Activated CD4-positive, CD25-positive, alpha-beta regulatory T cell treated with anti-CD3 and anti-CD28 coated beads, Interleukin-2, amount 50 U/mL, for 24 hours (primary cell): ENCODE measurements around the gene RRAS.
"Not testable (repeated sequence)": the region's sequence is repeated elsewhere in the genome, so short reads cannot be mapped to it uniquely, and the experiment has no call there.

Source experiments
- ATAC-seq, 2 donors: fragments of 150-1000 bp; cut with Tn5 transposase; one replicate each; pipeline ENCODE4 v1.10.0; 2021; ENCODE audit warnings: mild to moderate bottlenecking in 1 of 2, moderate library complexity in 1 of 2

The RRAS gene

DNA sequence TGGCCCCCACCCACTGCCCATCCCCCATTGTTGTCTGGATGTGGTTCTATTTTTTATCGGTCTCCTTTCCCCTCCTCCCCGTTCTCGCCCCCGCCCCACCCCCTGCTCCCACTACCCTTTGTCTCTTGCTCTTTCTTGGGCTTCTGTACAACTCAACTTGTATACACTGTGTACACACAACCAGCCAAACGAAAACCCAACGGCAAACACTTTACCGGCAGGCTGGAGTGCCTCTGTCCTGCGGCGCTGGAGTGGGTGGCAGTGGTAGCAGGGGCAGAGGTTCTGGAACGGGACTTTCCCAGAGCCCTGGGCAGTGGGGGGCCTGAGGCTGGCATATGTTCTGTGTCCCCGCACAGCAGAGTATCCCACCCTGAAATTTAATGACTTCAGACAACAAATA, 13.7 kb downstream of the RRAS start:
- ATAC-seq: no peak

DNA sequence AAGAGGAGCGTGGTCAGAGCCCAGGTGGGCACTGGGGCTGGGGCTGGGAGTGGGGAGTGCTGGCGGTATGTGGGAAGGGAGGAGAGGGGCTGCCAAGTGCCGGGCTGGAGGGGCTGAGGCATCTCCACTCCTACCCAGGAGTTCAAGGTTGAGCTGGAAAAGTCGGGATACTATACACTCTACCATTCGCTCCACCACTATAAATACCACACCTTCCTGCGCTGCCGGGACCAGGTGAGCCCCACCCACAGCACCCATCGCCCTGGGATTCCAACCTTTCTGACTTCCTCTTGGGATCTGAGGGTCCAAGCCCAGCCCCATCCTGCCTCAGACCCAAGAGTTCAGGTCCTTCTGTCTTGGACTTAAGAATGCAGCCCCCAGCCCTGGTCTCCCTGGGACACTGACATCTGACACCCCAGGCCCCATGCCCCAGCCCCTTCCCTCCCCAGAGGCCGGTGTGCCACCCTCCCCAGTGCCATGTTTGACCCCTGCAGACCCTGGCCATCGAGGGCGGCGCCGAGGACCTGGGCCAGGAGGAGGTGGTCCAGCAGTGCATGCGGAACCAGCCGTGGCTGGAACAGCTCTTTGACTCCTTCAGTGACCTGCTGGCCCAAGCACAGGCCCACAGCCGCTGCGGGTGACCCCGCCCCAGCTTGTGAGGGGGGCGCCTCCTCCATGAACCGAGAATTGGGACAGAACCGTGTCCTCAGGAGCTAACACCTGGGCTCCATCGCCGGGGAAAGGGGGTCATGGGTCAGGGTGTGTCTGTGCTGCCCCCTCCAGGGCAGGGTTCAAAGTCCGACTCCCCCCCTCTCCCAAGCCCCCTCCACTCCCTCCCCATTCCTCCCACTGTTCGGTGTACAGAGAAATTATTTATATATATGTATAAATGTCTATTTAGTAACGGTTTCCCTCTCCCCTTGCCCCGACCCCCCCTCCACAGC, 14.7 kb downstream of the RRAS start:
- no peak for ATAC-seq

DNA sequence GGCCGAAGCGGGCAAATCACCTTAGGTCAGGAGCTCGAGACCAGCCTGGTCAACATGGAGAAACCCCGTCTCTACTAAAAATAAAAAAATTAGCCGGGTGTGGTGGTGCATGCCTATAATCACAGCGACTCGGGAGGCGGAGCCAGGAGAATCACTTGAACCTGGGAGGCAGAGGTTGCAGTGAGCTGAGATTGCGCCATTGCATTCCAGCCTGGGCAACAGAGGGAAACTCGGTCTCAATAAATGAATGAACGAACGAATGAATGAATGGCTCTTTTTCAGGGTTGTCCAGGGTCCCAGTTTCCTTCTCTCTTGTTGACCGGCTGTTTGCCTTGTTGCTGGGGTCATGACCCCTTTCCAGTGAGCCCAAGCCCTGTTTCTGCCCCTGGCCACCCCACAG, 22.1 kb downstream of the RRAS start:
- ATAC-seq: not testable (repeated sequence)

DNA sequence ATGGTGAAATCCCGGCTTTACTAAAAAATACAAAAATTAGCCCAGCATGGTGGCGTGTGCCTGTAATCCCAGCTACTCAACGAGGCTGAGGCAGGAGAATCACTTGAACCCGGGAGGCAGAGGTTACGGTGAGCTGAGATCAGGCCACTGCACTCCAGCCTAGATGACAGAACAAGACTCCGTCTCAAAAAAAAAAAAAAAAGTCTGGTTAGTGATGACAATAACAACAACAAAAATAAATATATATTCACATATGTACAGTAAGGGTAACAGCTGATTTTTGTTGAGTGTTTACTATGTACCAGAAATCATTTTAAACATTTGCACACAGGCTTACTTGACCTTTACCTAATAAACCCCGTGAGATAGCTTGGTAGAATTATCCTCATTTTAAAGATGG, 23.0 kb downstream of the RRAS start:
- ATAC-seq: no peak

DNA sequence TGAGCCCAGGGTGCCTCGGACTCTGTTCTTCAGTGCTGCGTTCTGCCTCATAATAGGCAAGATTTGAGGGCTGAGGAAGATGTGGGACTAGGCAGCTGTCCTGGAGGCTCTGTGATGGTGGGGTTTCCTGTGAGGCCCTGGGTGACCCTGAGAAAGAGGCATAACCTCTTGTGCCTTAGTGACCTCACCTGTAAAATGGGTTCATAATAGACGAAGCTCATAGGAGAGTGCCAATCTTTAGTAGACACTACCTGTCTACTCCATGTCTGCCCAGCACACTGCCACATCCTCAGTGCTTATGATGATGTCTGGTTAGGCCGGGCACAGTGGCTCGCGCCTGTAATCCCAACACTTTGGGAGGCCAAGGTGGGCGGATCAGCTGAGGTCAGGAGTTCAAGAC, 23.4 kb downstream of the RRAS start:
- no peak for ATAC-seq

DNA sequence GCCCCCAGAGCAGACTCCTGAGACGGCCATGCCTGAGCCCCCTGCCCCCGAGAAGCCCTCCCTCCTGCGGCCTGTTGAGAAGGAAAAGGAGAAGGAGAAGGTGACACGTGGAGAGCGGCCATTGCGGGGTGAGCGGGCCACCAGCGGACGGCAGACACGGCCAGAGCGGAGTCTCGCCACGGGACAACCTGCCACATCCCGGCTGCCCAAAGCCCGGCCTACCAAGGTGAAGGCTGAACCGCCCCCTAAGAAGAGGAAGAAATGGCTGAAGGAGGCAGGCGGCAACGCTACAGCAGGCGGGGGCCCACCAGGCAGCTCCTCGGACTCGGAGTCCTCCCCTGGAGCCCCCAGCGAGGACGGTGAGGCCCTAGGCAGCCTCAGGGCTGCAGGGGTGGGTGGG, 24.1 kb downstream of the RRAS start:
- ATAC-seq: no peak

DNA sequence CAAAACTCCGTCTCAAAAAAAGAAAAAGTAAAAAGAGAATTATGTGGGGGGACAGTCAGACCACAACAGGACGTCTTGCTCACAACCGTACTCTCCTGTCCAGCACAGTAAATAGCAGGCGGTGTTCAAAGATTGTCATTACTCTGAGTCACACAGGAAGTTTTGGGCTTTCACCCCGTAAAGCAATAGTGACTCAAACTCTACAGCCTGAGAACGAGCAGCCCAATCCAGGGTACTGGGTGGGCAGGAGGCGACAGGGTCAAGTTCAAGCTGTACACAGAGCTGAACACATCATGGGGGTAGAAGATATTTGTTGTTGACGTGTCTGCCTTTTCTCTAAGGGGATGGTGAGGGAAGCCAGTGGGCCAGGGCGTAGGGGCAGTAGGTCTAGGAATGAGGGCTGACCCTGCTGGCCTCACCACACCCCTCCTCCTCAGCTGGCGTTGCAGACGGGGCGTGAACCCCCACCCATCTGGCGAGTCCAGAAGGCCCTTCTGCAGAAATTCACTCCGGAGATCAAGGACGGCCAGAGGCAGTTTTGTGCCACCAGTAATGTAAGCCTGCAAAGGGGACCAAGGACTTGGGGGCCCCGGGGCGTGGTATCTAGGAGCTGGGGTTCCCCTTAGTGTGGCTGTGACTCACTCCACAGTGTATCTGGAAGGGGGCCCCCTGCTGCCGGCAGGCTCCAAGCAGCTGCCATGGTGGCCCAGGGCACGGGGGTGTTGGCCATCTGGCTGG, 25.7 kb downstream of the RRAS start:
- ATAC-seq: peak; percentile 81 to 87

DNA sequence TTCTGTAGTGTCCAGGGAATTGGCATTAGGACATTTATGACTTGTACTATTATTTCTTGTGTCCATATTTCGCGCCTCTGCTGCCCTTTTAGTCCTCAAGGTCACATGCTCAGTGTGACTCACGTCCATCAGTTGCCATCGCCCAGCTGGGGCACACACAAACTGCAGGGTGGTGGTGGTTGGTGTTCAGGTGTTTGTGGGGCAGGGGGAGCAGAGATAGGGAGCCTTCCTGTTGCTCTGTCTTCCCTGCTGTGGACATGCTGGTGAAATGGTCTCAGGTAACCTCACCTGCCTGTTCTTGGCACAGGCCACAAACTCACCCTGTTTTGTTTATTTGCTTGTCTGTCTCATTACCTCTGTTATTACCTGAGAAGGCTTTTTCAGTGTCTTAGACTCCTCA, 26.6 kb downstream of the RRAS start:
- no peak for ATAC-seq

DNA sequence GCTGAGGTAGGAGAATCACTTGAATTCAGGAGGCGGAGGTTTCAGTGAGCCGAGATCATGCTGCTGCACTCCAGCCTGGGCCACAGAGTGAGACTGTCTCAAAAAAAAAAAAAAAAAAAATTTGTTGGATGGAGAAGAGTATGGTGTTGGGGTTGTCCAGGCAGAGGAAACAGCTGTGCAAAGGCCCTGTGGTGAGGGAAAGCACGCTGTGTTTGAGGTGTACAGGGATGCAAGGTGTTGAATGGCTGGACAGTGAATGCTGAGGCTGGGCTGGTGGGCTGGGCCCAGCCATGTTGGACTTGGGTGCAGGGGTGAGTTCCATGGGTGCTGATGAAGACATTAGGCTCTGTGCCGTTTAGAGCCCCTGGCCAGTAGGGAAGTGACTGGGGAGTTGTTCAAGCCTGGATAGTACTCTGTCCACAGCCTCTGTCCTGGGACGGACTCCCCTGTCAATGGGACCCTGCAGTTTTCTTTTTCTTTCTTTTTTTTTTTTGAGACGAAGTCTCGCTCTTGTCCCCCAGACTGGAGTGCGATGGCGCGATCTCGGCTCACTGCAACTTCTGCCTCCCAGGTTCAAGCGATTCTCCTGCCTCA, 30.3 kb downstream of the RRAS start:
- ATAC-seq: no peak

DNA sequence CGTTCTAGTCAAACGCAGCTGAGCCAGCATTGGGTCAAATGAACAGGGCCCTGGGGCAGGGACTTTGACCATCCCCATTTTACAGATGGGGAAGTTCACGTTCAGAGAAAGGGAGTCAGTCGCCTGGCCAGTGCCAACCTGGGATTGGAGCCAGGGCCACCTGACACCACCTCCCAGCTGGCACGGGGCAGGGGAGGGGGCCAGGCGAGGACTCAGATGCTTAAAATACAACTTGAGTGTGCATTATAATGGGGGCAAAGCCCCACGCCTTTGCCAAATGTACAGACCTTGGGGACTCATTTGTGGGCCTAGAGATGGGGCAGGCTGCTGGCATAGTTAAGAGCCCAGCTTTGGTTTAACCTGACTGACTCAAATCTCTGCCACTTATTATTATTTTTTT, 34.3 kb downstream of the RRAS start:
- no peak for ATAC-seq

DNA sequence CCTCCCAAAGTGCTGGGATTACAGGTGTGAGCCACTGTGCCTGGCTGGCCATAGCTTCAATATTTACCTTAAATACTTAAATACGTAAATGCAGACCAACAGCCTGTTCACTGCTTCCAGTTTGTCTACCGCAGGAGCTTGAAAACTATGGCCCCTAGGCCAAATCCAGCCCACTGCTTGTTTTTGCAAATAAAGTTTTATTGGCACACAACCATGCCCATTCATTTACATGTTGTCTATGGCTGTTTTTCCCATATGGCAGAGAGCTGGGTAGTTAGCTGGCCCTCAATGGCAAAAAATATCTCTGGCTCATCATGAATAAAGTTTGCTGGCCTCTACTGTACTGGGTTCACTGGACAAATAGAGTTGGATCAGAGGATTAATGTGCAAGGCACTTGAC, 37.1 kb downstream of the RRAS start:
- no peak for ATAC-seq

DNA sequence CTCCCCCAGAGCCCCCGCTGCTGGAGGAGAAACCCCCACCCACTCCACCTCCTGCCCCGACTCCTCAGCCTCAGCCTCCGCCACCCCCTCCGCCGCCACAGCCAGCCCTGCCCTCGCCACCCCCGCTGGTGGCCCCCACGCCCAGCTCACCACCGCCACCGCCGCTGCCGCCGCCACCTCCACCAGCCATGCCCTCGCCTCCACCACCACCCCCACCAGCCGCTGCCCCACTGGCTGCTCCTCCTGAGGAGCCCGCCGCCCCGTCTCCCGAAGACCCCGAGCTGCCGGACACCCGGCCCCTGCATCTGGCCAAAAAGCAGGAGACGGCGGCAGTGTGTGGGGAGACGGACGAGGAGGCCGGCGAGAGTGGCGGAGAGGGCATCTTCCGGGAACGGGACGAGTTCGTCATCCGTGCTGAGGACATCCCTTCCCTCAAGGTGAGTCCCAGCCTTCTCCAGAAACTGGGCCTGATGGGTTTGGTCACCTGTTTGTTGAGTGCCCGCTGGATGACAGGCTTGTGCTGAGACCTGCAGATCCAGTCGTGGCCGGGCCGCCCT, 38.4 kb downstream of the RRAS start:
- ATAC-seq: no peak

DNA sequence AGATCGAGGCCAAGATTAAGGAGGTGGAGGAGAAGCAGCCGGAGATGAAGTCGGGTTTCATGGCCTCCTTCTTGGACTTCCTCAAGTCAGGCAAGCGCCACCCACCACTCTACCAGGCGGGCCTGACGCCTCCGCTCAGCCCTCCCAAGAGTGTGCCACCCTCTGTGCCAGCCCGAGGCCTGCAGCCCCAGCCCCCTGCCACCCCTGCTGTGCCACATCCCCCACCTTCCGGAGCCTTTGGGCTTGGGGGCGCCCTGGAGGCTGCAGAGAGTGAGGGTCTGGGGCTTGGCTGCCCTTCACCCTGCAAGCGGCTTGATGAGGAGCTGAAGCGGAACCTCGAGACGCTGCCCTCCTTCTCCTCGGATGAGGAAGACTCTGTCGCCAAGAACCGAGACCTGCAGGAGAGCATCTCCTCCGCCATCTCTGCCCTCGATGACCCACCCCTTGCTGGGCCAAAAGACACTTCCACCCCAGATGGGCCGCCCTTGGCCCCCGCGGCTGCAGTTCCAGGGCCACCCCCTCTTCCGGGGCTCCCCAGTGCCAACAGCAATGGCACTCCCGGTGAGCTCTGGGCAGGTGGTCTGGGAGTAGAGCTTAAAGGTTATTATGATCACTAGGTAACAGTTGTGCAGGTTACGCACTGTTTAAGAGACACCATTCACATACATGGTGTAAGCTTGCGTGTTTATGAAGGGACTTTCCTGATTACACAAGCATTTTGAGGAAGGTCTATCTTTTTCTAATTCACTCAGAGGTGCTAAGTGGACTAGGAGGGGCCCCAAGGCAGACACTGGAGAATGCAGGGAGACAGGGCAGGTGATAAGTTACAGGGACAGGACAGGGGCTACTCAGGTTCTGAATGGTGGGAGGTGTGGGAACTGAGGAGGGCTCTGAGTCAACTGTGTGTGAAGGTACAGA, 40.3 kb downstream of the RRAS start:
- ATAC-seq: peak in 1 of 2 donors; percentile 24

DNA sequence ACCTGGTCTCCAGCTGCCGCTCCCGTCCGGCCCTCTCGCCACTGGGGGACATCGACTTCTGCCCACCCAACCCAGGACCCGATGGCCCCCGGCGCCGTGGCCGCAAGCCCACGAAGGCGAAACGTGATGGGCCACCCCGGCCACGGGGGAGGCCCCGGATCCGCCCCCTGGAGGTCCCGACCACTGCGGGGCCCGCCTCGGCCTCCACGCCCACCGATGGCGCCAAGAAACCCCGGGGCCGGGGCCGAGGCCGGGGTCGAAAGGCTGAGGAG, 42.3 kb downstream of the RRAS start:
- no peak for ATAC-seq

DNA sequence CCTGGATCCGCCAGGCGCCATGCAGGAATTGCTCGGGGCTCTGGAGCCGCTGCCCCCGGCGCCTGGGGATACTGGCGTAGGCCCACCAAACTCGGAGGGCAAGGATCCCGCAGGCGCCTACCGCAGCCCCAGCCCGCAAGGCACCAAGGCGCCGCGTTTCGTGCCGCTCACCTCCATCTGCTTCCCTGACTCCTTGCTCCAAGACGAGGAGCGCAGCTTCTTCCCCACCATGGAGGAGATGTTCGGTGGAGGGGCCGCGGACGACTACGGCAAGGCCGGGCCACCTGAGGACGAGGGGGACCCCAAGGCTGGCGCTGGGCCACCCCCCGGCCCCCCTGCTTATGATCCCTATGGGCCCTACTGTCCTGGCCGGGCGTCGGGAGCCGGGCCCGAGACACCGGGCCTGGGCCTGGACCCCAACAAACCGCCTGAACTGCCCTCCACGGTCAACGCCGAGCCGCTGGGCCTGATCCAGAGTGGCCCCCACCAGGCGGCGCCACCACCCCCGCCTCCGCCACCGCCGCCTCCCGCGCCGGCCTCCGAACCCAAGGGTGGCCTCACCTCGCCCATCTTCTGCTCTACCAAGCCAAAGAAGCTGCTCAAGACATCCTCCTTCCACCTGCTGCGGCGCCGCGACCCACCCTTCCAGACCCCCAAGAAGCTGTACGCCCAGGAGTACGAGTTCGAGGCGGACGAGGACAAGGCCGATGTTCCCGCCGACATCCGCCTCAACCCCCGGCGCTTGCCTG, 42.8 kb downstream of the RRAS start:
- ATAC-seq: no peak

DNA sequence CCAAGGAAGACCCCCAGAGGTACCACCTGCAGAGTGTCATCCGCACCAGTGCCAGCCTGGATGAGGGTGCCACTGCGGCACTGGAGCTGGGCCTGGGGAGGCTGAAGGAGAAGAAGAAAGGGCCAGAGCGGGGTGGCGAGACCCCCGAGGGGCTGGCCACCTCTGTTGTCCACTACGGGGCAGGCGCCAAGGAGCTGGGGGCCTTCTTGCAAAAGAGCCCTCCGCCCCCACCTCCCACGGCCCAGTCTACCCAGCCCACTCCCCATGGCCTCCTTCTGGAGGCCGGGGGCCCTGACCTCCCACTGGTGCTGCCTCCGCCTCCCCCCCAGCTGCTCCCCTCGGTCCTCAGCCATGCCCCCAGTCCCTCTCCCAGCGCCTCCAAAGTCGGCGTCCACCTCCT, 43.5 kb downstream of the RRAS start:
- ATAC-seq: no peak

DNA sequence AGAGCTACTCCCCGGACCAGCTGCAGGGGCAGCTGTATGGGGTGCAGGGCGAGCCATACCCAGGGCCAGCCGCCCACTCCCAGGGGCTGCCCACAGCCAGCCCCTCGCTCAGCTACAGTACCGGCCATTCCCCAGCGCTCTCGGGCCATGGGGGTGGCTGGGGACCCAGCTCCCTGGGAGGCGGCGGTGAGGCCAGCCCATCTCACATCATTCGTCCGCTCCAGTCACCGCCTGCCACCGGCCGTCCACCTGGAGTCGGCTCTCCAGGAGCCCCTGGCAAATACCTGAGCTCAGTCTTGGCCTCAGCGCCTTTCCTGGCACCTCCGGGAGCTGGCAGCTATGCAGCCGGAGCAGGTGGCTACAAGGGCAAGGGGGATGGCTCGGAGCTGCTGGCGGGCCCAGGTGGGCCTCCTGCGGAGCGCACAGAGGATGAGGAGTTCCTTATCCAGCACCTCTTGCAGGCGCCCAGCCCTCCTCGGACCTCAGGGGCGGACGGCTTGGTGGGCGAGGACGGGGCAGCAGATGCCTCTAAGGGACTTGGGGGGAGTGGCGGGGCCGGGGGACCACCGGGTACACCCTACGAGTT, 44.0 kb downstream of the RRAS start:
- ATAC-seq: no peak

DNA sequence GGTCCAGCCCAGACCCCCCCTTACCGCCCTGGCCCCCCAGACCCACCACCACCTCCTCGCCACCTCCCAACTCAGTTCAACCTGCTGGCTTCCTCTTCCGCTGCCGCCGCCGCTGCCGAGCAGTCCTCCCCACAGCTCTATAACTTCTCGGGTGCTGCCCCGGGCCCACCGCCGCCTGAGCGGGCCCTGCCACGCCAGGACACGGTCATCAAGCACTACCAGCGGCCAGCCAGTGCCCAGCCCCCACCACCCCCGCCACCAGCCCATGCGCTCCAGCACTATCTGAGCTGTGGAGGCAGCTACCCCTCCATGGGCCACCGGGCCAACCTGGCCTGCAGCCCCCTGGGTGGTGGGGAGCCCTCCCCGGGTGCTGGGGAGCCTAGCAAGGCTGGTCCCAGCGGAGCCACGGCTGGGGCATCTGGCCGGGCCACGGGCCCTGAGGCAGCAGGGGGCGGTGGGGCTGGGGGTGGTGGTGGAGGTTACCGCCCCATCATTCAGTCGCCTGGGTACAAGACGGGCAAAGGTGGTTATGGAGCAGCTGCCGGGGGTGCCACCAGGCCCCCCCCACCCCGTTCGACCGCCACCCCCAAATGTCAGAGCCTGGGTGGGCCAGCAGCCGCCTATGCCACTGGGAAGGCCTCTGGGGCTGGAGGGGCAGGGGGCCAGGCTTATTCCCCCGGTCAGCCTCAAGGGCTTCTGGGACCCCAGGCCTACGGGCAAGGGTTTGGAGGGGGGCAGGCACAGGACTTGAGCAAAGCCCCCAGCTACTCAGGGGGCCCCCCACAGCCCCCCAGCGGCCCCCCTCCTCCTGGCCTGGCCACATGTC, 44.7 kb downstream of the RRAS start:
- ATAC-seq: no peak

DNA sequence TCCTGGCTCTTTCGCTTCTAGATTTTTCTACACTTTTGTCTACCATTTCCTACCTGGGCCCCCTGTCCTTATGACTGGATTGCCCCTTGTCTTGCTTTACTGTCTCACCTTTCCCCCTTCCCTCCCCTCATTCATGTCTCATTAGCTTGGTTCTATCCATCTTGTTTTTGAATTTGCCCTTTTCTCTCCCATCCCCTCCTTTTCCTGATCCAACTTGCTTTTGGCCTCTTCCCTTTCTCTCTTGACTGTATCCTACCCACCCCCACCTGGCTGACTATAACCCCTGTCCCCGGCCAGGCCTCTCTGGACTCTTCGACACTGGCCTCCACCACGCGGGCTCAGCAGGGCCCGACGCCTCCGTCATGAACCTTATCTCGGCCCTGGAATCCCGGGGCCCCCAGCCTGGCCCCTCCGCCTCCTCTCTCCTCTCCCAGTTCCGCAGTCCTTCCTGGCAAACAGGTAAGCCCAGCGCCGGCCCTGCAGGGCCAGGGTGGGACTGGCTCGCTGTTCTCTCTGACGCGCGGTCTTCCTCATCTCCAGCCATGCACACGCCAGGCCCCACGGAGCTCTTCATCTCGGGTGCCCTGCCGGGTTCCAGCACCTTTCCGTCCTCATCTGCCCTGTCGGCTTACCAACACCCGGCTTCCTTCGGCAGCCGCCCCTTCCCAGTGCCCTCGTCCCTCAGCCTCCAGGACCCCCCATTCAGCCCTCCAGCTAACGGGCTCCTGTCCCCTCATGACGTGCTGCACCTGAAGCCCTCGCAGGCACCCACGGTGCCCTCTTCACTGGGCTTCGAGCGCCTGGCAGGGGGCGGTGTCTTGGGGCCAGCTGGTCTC, 45.6 kb downstream of the RRAS start:
- no peak for ATAC-seq
